MM.1S (cell line): ENCODE data around the gene PXYLP1.

Experiments used
- CTCF ChIP-seq: fragments of 300-600 bp; sonication (generic); IDR thresholded peaks from 2 replicates; pipeline ENCODE4 v1.5.1; 2016; ENCODE audit warnings: antibody characterized with exemption, low read length, mixed read lengths
- EZH2 ChIP-seq: fragments of 300-600 bp; sonication (generic); optimal IDR thresholded peaks from 2 replicates; pipeline ENCODE3; 2017; ENCODE audit warnings: low read depth, mild to moderate bottlenecking, antibody characterized with exemption, low read length, mixed read lengths

- TF ChIP-seq CTCF (no peak), EZH2 (no peak)
These were observed 42.9 kb downstream of the PXYLP1 start for GRCh38 chr3:141274411-141275031.
